HG03108 (cell line): ENCODE results near the gene CNKSR1.

Experiments used
- ATAC-seq: cut with Tn5 transposase; IDR thresholded peaks from one replicate; pipeline ENCODE4 v1.9.1; 2021; ENCODE audit warnings: moderate library complexity; ENCODE audit not compliant: unreplicated experiment

Gene CNKSR1

GRCh38 chr1:26160527-26161414 is 16.5 kb upstream of the CNKSR1 start:
- ATAC-seq = no peak

- ATAC-seq = no peak
These were observed 15.7 kb upstream of the CNKSR1 start for GRCh38 chr1:26161415-26162219.

DNA sequence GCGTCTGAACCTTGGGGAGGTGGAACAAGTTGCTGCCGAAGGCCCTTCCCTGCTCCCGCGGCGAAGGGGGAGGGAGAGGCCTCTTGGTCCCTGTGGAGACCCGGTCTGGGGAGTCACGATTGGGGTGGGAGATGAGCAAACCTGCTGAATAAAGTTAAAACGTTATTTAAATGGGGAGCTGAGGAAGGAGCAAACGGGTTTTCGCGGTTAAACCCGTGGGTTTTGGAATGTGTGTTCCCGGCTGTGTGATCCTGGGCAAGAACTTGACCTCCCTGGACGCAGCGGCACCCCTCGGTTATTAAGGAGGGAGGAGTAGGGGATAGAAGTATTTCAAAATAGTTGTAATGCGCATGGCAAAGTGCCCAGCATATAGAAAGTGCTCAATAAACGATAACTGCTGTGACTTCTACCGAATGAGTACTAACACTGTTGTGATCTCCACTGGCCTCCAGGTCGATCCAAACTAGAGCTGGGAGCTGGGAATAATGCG is 15.0 kb upstream of the CNKSR1 start:
- ATAC-seq = no peak

DNA sequence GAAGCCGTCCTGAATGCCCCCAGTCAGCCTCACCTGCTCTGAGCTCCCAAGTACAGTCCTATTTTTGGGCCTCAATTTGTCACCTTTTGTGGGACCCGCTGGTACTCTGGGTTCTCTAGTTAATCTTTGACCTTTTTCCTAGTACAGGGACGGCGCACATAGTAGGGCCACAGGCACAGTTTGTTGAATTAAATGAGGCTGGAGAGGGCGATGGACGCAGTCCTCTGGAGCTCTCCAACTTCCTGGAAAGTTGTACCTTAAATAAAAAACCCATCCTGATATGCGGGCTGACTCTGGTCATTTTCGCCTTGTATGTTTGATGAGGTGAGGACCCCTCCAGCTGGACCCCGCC is 13.6 kb upstream of the CNKSR1 start:
- ATAC-seq = no peak

- no peak for ATAC-seq
These were observed 13.0 kb upstream of the CNKSR1 start for GRCh38 chr1:26164036-26164860.

- no peak for ATAC-seq
These were observed 12.1 kb upstream of the CNKSR1 start for GRCh38 chr1:26164861-26165842.

GRCh38 chr1:26166719-26167281 is 10.5 kb upstream of the CNKSR1 start:
- ATAC-seq = no peak

DNA sequence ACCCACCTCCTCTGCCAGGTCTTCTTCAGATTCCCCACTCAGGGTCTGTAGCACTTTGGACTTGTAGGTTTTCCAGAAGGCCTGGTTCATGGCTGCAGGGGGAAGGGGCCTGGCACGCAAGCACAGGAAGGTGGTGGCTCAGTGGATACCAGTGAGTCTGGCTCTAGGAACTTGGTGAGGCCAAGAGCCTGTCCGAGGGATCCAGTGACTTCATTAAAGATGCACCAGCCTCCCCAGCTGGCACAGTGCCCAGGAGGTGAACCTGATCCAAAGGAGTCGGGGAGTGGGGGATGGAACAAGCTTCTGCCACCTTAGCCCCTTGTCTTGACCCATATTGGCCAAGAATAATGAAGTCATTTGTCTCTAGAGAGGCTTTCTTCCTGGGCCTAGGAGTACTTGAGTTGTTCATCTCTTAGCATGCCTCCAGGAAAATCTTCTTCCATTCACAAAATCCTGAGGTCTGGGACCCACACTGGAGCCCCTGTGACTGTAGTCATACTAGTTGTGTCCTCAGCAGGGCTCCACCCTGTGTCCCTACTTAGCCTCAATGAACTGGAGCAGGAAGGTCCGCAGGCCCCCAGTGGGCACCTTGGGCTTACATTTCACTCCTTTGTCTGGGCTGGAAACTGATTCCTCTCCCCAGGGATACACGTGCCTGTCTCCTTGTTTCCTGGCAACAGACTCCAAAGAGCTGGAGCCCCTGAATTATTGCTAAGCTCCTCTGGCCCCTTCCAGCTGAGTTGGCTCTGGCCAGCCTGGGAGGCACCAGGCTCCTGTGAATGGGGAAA is 8.7 kb upstream of the CNKSR1 start, which contains the start of gene C1orf232:
Gene C1orf232, minus strand, starts transcription at position 554 of the 788 bp plus-strand sequence. Its CDS starts 464 bp downstream, at position 90.
- ATAC-seq = no peak

GRCh38 chr1:26169198-26169554 is 8.1 kb upstream of the CNKSR1 start:
- no peak for ATAC-seq

- peak; percentile 74 for ATAC-seq
These were observed 7.4 kb upstream of the CNKSR1 start, which contains the start of gene ZNF593 for GRCh38 chr1:26169669-26170471. TSS of gene ZNF593 (plus strand) at chr1:26169908. CDS start at chr1:26169984, 76 bp downstream.

- no peak for ATAC-seq
These were observed 6.8 kb upstream of the CNKSR1 start for GRCh38 chr1:26170472-26170821.

- ATAC-seq = no peak
These were observed 5.9 kb upstream of the CNKSR1 start, which contains the start of gene ZNF593OS for GRCh38 chr1:26171084-26172072. TSS of gene ZNF593OS (minus strand) at chr1:26171832. CDS start at chr1:26171661, 171 bp downstream.

DNA sequence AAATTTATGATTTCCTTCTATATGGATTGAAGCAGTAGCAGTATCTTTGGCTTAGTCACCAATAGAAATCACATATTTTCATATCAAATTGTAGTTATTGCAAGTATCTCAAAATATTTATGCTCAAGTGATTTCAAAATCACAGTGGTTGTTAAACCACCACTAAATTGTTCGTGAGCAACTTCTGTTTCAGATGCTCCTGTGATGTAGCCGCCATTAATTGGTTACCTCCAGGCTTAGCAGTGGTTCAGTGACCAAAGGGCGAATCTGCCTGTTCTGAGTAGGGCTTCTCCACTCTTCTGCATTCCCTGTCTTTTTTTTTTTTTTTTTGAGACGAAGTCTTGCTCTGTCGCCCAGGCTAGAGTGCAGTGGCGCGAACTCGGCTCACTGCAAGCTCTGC is 1.9 kb upstream of the CNKSR1 start:
- ATAC-seq = no peak

GRCh38 chr1:26180010-26180506 is 2.8 kb downstream of the CNKSR1 start:
- no peak for ATAC-seq

DNA sequence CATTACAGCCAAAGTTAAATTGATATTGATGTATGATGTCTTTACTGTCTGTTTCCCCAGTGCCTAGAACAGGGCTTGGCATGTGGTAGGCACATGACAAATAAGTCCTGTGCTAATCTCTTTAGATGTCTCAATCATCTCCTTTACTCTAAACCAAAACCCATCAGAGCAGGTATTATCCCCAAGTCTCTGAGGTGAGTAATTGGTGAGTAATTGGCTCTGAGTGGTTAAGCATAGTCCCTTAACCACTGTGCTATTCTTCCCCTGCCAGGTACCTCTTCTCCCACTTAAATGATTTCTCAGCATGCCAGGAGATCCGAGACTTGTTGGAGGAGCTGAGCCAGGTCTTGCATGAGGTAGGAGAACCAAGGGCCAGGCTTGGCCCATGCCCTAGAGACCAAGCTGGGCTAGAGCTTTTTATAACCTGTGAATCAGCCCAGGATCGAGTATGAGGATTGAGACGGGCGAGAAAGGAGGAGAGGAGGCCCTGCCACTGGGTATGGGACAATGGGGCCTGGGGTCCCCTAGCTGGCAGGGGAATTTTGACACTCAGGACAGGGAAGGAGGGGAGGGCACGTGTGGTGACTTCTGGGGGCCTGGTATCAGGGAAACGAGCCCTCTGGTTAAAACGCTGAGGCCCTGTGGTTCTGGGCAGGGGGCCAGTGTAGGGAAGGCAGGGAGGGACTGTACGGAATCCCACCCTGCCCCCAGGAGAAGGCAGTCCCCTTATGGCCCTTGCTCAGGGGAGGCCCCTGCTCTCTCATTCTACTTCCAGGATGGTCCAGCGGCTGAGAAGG is 4.5 kb downstream of the CNKSR1 start:
- no peak for ATAC-seq

GRCh38 chr1:26182383-26182696 is 5.0 kb downstream of the CNKSR1 start:
- ATAC-seq = no peak
